Spinal cord (tissue), 10 donors: ENCODE data around the gene CYB5RL. TPM values are rescaled to one million over a fixed set of nuclear protein-coding genes. Genes with fewer than 3 reads are reported as not detected.
"Not testable (repeated sequence)": the region's sequence is repeated elsewhere in the genome, so short reads cannot be mapped to it uniquely, and the experiment has no call there.

Experiments
- DNase-seq, 6 donors: peaks; one replicate each; pipeline versions ENCODE4 v3.0.0 to v3.0.0-alpha.2; 2013 to 2015; ENCODE audit warnings: low spot score in 6 of 6, low read depth in 4 of 6
- H3K27ac ChIP-seq: one replicate; pipeline ENCODE4 v1.5.1; 2013; ENCODE audit warnings: low read depth, low read length, control low read depth
- H3K27me3 ChIP-seq: one replicate; pipeline ENCODE4 v1.6.1; 2013; ENCODE audit warnings: low read length; ENCODE audit not compliant: control insufficient read depth, insufficient read depth
- H3K36me3 ChIP-seq: one replicate; pipeline ENCODE4 v1.6.1; 2013; ENCODE audit warnings: low read length; ENCODE audit not compliant: control insufficient read depth, insufficient read depth
- H3K4me1 ChIP-seq: one replicate; pipeline ENCODE4 v1.6.1; 2013; ENCODE audit warnings: low read length; ENCODE audit not compliant: control insufficient read depth, insufficient read depth
- H3K4me3 ChIP-seq: one replicate; pipeline ENCODE4 v1.5.1; 2013; ENCODE audit warnings: low read depth, low read length, control low read depth
- H3K9me3 ChIP-seq: one replicate; pipeline ENCODE4 v1.6.1; 2013; ENCODE audit warnings: low read length; ENCODE audit not compliant: control insufficient read depth, insufficient read depth
- WGBS: methylation state at CpG from one replicate; pipeline ENCODE4 v1.1.5; 2013; ENCODE audit warnings: missing lambda C conversion rate; ENCODE audit not compliant: insufficient coverage; 5-methylcytosine and 5-hydroxymethylcytosine counted together
- polyA plus RNA-seq, 2 donors: library from polyadenylated mRNA; unstranded; fragments of 120-200 nt; gene quantifications; one replicate each; pipeline ENCODE4 v1.2.1, GENCODE V29; 2013; ENCODE audit not compliant: insufficient read length in 2 of 2
- total RNA-seq, 2 donors: library from RNA; depleted of rRNA in 1 of 2; stranded (reverse); fragments of 120-200 nt in 1 of 2; fragments of >200 nt in 1 of 2; gene quantifications; one replicate each; pipeline versions ENCODE4 v1.2.3 to v1.2.4, GENCODE V29; 2013 to 2014
- donor health status: healthy.

Gene CYB5RL
- total and polyA plus RNA-seq, 4 donors: 4.6 to 8.6 (median 5.5) TPM

- no peaks in the 10 kb centered on the region for H3K9me3 ChIP-seq
- no peak overlapping the region for H3K27ac ChIP-seq
- peaks cover 45% of the 10 kb centered on the region for H3K36me3 ChIP-seq
- WGBS: 39% methylated on average over 4 of the region's 10 CpGs
- peaks cover 12% of the 10 kb centered on the region for H3K4me1 ChIP-seq
- no peak overlapping the region for H3K4me3 ChIP-seq
- H3K27me3 ChIP-seq: no peaks in the 10 kb centered on the region
- peak in 1 of 6 donors; percentile 85 for DNase-seq
Observed at GRCh38 chr1:54239631-54240031, 39.8 kb upstream of the CYB5RL start.

GRCh38 chr1:54239035-54239383 is 39.2 kb upstream of the CYB5RL start:
- Histone ChIP-seq H3K27me3 (no peaks in the 10 kb centered on the region), H3K36me3 (peaks cover 45% of the 10 kb centered on the region), H3K4me3 (no peak overlapping the region), H3K9me3 (no peaks in the 10 kb centered on the region), H3K27ac (no peak overlapping the region), H3K4me1 (peaks cover 12% of the 10 kb centered on the region)
- no CpG with 5 or more reads among the region's 5 CpGs for WGBS
- no peak for DNase-seq

DNA sequence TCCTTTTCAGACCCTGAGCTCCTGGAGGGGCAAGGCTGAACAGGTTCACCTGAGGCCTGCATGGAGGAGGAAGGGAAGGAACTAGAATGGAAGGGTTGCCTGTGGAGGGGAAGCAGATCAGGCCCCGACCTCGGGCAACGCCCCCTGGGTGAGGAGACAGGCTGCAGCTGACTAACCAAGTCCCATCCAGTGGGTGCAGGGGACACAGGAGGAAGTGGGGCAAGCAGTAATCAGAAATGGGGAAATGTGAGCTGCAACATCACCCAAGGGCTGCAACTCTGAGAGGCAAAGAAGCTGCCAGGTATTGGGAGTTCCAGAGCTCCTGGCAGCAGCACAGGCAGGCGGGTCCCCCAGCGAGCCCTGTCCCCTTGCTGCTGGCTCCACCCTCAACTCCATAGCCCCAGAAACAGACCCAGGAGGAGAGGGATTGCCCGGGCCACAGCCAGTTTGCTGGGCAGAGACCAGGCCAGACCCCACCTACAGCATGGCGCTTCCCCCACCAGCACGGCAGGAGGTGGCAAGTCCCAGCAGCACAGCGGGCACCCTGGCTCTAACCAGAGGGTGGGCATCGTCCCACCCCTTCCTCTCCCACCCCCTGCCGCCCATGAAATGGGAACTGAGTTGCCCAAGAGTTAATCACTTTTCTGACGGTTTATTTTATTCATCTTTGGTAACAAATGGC is 38.7 kb upstream of the CYB5RL start:
- Histone ChIP-seq H3K27me3 (no peaks in the 10 kb centered on the region), H3K36me3 (peaks cover 41% of the 10 kb centered on the region), H3K4me1 (peaks cover 12% of the 10 kb centered on the region), H3K4me3 (no peak overlapping the region), H3K9me3 (no peaks in the 10 kb centered on the region), H3K27ac (no peak overlapping the region)
- 78% methylated on average over 9 of the region's 12 CpGs for WGBS
- DNase-seq: no peak

DNA sequence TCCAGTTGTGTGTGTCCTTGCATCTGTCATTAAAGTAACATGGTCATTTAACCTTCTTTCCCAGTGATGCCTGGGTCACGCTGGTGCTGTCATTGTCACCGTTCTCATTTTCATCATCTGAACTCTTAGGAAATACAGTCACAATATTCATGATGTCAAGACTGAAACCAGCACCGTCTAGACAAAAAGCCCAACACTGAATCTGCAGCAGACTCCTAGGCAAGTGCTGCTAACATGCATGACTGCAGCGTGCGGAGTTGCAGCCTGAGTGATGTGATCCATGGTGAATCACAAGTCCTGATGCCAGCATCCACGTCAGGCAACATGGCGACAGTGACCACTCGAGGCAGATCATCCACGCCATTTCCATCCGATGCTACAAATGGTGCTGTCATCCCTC is 37.8 kb upstream of the CYB5RL start:
- H3K4me3 ChIP-seq: no peak overlapping the region
- 95% methylated on average over 7 of the region's 10 CpGs for WGBS
- H3K9me3 ChIP-seq: no peaks in the 10 kb centered on the region
- DNase-seq: no peak
- H3K27ac ChIP-seq: no peak overlapping the region
- H3K27me3 ChIP-seq: no peaks in the 10 kb centered on the region
- peaks cover 34% of the 10 kb centered on the region for H3K36me3 ChIP-seq
- H3K4me1 ChIP-seq: peaks cover 12% of the 10 kb centered on the region

DNA sequence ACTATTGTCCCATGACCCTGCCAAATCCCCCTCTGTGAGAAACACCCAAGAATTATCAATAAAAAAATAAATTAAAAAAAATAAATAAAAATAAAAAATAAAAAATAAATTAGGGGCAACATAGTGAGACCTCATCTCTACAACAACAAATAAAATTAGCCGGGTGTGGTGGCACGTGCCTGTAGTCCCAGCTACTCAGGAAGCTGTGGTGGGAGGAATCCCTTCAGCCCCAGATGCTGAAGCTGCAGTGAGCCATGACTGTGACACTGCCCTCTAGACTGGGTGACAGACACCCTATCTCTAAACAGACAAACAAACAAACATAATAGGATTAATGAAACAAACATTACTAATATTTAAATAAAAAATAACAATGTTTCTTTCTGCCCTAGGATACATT is 34.5 kb upstream of the CYB5RL start:
- Histone ChIP-seq H3K36me3 (peaks cover 21% of the 10 kb centered on the region), H3K27ac (no peak overlapping the region), H3K4me1 (peaks cover 3% of the 10 kb centered on the region), H3K4me3 (no peak overlapping the region), H3K27me3 (no peaks in the 10 kb centered on the region), H3K9me3 (no peaks in the 10 kb centered on the region)
- no CpG with 5 or more reads among the region's 2 CpGs for WGBS
- no peak for DNase-seq

GRCh38 chr1:54233196-54233595 is 33.4 kb upstream of the CYB5RL start:
- not testable (repeated sequence) for H3K27ac ChIP-seq, H3K9me3 ChIP-seq, H3K4me1 ChIP-seq, H3K27me3 ChIP-seq, H3K4me3 ChIP-seq, DNase-seq
- H3K36me3 ChIP-seq: peaks cover 24% of the 10 kb centered on the region
- WGBS: no CpG with 5 or more reads among the region's 33 CpGs

GRCh38 chr1:54230507-54231339 is 30.9 kb upstream of the CYB5RL start:
- 89% methylated on average over 5 of the region's 15 CpGs for WGBS
- DNase-seq: no peak
- H3K27me3 ChIP-seq: no peaks in the 10 kb centered on the region
- peaks cover 22% of the 10 kb centered on the region for H3K4me1 ChIP-seq
- no peaks in the 10 kb centered on the region for H3K9me3 ChIP-seq
- peaks cover 36% of the 10 kb centered on the region for H3K36me3 ChIP-seq
- no peak overlapping the region for H3K27ac ChIP-seq
- no peak overlapping the region for H3K4me3 ChIP-seq

DNA sequence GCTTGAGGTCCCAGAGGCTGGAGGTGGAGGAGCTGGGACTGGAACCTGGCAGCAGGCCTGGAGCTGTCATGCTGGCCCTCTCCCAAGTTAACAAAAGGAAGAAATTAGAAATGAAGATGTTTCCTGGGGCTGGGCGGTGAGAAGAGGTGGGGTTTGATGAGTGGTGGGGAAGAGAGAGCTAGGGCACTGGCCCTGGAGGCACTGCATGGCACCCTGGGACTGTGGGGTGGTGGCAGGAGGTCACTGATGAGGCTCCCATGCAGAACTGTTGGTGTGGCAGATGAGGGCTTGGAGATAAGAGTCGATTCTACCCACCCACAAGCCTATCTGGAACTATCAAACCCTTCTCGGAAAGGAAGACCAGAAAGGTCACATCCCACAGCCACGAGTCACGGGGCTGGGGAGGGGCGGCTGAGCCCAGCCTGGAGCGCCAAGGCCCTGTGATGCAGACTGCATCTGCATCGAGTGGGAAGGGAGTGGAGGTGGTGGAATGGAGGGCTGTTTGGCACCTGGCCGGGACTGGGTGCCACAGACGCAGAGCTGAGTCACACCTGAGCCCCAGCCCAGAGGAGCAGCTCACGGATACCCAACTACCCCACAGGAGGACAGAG is 29.6 kb upstream of the CYB5RL start:
- no peak overlapping the region for H3K4me3 ChIP-seq
- H3K27ac ChIP-seq: no peak overlapping the region
- WGBS: 78% methylated on average over 3 of the region's 11 CpGs
- no peak for DNase-seq
- peaks cover 39% of the 10 kb centered on the region for H3K36me3 ChIP-seq
- H3K9me3 ChIP-seq: no peaks in the 10 kb centered on the region
- H3K4me1 ChIP-seq: peaks cover 24% of the 10 kb centered on the region
- no peaks in the 10 kb centered on the region for H3K27me3 ChIP-seq

DNA sequence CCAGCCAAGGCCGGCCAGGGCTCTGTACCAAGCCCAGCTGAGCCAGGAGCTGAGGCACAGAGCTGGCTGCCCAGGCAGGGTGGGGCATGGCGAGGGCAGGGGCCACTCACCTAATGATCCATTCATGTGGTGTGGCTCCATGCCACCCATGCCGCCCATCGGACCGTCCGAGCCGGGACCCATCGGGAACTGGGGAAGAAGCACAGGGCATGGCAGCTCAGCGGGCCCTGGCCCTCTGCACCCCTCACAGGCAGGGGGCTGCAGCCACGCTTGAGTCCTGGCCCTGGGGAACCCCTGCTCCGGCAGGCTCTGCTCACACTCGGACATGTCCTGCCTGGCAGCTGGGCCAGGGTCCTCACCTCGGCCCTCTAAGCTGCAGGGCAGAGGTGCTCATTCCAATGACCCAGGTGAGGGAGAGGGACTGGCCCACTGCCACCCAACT is 28.8 kb upstream of the CYB5RL start:
- Histone ChIP-seq H3K27me3 (no peaks in the 10 kb centered on the region), H3K27ac (no peak overlapping the region), H3K9me3 (no peaks in the 10 kb centered on the region), H3K4me1 (peaks cover 24% of the 10 kb centered on the region), H3K4me3 (no peak overlapping the region), H3K36me3 (peaks cover 42% of the 10 kb centered on the region)
- WGBS: 93% methylated on average over 12 of the region's 13 CpGs
- DNase-seq: no peak
